CD4-positive, CD25-positive, alpha-beta regulatory T cell (primary cell): ENCODE results near the gene PLXNC1. TPM values are rescaled to one million over a fixed set of nuclear protein-coding genes. Genes with fewer than 3 reads are reported as not detected.
A peak's percentile ranks its signal among the peaks of the same experiment; 100 is the strongest.

ENCODE experiments used
- ATAC-seq, 2 donors: fragments of 150-1000 bp; cut with Tn5 transposase; one replicate each; pipeline ENCODE4 v1.10.0; 2021; ENCODE audit warnings: low read depth in 2 of 2, moderate number of reproducible peaks in 2 of 2, moderate library complexity in 1 of 2
- DNase-seq, 3 donors: peaks; one replicate each; pipeline versions ENCODE4 v3.0.0 to v3.0.0-alpha.2; 2012 to 2022; ENCODE audit warnings: mixed read lengths in 1 of 3
- H3K27ac ChIP-seq: one replicate; pipeline ENCODE4 v1.7.0; 2013; ENCODE audit warnings: mild to moderate bottlenecking, low read length; ENCODE audit not compliant: insufficient read depth, poor library complexity, severe bottlenecking
- H3K27me3 ChIP-seq: one replicate; pipeline ENCODE4 v1.7.0; 2013; ENCODE audit warnings: low read length; ENCODE audit not compliant: control insufficient read depth, insufficient read depth
- H3K36me3 ChIP-seq: one replicate; pipeline ENCODE4 v1.7.0; 2013; ENCODE audit warnings: mild to moderate bottlenecking, low read length, moderate library complexity; ENCODE audit not compliant: control insufficient read depth, insufficient read depth
- H3K4me1 ChIP-seq: 2 replicates; pipeline ENCODE4 v1.7.0; 2013; ENCODE audit warnings: mild to moderate bottlenecking, low read length; ENCODE audit not compliant: insufficient read depth, control insufficient read depth, poor library complexity, severe bottlenecking
- H3K4me3 ChIP-seq: one replicate; pipeline ENCODE4 v1.7.0; 2013; ENCODE audit warnings: low read depth, mild to moderate bottlenecking, low read length, moderate library complexity
- H3K9me3 ChIP-seq, 2 experiments: 1 replicate in 1 of 2; 2 replicates in 1 of 2; pipeline ENCODE4 v1.7.0; 2013; ENCODE audit warnings: low read length in 2 of 2, mild to moderate bottlenecking in 1 of 2, moderate library complexity in 1 of 2; ENCODE audit not compliant: control insufficient read depth in 2 of 2
- H3K27ac Mint-ChIP-seq, 3 donors: one replicate each; pipeline ENCODE4 v1.8.0; 2020 to 2022; ENCODE audit warnings: mild to moderate bottlenecking in 3 of 3, mixed read lengths in 3 of 3, moderate library complexity in 2 of 3
- H3K27me3 Mint-ChIP-seq: one replicate; pipeline ENCODE4 v1.8.0; 2022; ENCODE audit warnings: mild to moderate bottlenecking, mixed read lengths
- H3K36me3 Mint-ChIP-seq: one replicate; pipeline ENCODE4 v1.8.0; 2020; ENCODE audit warnings: mixed read lengths
- H3K4me1 Mint-ChIP-seq, 4 donors: one replicate each; pipeline ENCODE4 v1.8.0; 2020 to 2022; ENCODE audit warnings: mixed read lengths in 4 of 4, mild to moderate bottlenecking in 1 of 4
- H3K4me3 Mint-ChIP-seq, 4 donors: one replicate each; pipeline ENCODE4 v1.8.0; 2020 to 2022; ENCODE audit warnings: mild to moderate bottlenecking in 4 of 4, mixed read lengths in 4 of 4, moderate library complexity in 3 of 4
- H3K9me3 Mint-ChIP-seq, 7 donors: one replicate each; pipeline ENCODE4 v1.8.0; 2020 to 2022; ENCODE audit warnings: mixed read lengths in 7 of 7, mild to moderate bottlenecking in 3 of 7, moderate library complexity in 2 of 7
- polyA plus RNA-seq, 4 donors: library from polyadenylated mRNA; unstranded; fragments of 300-500 nt; fragmentation: Illumina TruSeq; gene quantifications; one replicate each; pipeline ENCODE4 v1.2.3, GENCODE V29; 2021
- total RNA-seq: library from RNA; stranded (reverse); gene quantifications from one replicate; pipeline ENCODE4 v1.2.3, GENCODE V29; 2022

The PLXNC1 gene
- total and polyA plus RNA-seq, 5 donors from 2014 or later = 1.2 to 13.8 (median 2.4) TPM

DNA sequence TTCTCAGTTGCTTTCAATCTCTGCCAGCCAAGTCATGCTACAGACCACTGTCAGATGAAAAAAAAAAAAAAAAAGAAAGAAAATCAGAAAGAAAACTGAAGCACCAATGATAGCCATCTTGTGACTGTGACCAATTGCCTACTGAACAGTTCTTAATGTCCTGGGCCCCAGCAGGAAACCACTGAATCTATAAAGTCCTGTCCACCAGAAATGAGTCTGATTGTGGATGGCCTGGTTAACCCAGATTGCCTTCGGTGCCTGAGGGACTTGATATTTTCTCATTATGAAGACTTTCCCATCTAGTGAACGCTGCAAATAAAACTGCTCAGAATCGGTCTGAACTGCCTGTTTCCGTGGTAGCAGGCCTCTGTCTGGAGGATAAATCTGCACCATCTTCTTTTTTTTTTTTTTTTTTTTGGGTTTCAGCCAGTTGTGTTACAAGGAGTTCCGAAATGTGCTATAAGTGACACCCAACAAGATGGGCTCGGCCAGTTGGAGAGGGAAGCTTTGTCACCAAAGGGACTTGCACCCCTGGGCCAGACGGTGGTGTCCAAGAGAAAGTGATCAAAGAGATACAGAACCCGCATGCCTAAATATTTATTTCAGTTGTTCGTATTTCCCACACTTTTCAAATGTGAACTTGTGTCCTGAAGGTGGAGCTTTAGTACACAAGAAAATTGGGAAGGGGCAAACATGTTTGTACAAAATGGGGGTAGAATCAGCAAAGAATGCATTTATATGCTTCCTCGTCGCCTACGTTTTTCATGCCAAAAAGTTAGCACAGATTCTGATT lies 3.0 kb upstream of the PLXNC1 start:
- Mint-ChIP-seq H3K36me3 (no peaks in the 10 kb centered on the region), H3K4me1 (peaks cover 0 to 6% (median 4%) of the 10 kb centered on the region in 4 donors), H3K27me3 (peaks cover 21% of the 10 kb centered on the region), H3K4me3 (peak overlapping the region in 2 of 4 donors; percentile 38 to 86), H3K9me3 (no peaks in the 10 kb centered on the region), H3K27ac (peak overlapping the region in 1 of 3 donors; percentile 38)
- DNase-seq (no peak), ATAC-seq (no peak)
- Histone ChIP-seq H3K4me3 (no peak overlapping the region), H3K4me1 (peaks cover 16% of the 10 kb centered on the region), H3K27ac (no peak overlapping the region), H3K36me3 (no peaks in the 10 kb centered on the region), H3K27me3 (no peaks in the 10 kb centered on the region), H3K9me3 (no peaks in the 10 kb centered on the region)

DNA sequence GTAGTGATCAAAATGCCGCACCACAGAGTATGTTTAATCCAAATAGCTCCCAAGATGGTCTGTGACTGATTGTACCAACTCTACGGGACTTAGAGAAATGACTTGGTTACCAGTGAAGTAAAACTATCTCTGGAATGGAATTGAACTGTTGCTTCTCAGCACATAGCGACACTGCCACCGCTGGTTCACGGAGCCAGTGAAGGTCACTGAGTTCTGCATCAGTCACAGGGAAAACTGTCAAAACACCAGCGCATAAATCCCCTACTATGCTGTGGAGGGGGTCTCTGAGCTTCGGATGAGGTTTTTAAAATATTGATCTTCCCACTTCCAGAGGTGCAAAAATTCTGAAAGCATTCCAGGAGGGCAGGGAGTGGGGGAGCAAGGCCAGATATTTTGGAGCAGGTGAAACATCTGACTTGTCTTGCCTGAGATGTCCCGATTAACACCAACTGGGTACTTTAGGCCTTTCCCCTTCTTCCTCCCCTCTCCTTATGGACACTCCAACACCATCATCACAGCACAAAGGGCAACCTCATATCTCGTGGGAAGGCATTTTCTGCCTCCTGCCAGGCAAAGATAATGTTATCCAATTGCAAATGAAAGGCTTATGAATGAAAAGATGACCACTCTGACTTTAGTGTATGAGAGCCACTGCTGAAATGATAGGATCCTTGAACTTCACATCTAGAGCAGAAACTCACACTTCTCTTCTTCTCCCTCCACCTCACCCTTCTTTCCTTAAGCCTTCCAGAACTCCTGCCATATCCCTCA lies 2.0 kb upstream of the PLXNC1 start:
- Mint-ChIP-seq H3K27me3 (peaks cover 21% of the 10 kb centered on the region), H3K4me1 (peaks cover 0 to 15% (median 7%) of the 10 kb centered on the region in 4 donors), H3K27ac (peak overlapping the region in 1 of 3 donors; percentile 74), H3K4me3 (peak overlapping the region; percentile 12 to 88 (median 86)), H3K36me3 (no peaks in the 10 kb centered on the region), H3K9me3 (no peaks in the 10 kb centered on the region)
- H3K4me3 ChIP-seq = no peak overlapping the region
- no peak for DNase-seq
- no peak for ATAC-seq
- no peaks in the 10 kb centered on the region for H3K9me3 ChIP-seq
- no peaks in the 10 kb centered on the region for H3K36me3 ChIP-seq
- no peak overlapping the region for H3K27ac ChIP-seq
- H3K27me3 ChIP-seq = no peaks in the 10 kb centered on the region
- H3K4me1 ChIP-seq = peaks cover 22% of the 10 kb centered on the region

DNA sequence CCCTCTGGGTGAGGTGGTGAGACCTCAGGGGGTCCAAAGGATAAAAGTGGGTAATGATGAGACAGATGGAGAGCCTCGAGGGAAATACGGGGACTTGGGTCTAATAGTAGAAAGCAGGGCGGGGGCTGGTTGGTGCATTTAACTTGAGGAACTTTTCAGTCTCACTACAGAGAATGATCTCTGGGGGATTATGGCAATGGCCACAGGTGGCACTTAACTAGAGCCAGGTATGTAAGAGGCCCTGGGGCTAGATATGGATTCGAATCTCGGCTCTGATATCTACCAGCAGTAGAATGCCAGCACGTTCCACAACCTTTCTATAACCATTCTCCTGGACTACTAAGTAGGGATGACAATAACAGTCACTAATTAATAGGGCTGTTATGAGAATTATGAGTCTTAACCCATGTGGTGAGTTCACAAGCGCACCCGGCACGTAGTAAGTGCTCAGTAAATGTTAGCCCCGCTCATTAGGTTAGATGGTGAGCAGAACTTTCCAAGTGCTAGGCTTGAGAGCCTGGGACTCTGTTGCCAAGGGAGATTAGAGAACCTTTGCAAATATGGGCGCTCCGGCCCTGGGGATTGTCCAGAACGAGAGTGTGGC lies 888 bp upstream of the PLXNC1 start:
- no peak overlapping the region for H3K27ac ChIP-seq
- no peak for ATAC-seq
- no peak for DNase-seq

DNA sequence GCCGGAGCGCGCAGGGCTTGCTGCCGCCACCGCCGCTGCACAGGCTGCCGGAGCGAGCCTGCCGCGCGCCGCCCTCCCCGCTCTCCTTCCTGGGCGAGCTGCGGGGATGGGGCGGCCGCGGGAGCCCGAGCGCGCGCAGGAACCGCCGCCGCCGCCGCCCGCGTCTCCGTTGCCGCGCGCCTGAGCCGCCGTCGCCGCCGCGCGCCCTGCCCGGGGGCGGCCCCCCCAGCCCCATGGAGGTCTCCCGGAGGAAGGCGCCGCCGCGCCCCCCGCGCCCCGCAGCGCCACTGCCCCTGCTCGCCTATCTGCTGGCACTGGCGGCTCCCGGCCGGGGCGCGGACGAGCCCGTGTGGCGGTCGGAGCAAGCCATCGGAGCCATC lies 352 bp downstream of the PLXNC1 start:
- Histone ChIP-seq H3K27me3 (no peaks in the 10 kb centered on the region), H3K27ac (no peak overlapping the region), H3K9me3 (no peaks in the 10 kb centered on the region), H3K4me1 (peaks cover 25% of the 10 kb centered on the region), H3K4me3 (no peak overlapping the region), H3K36me3 (no peaks in the 10 kb centered on the region)
- H3K4me1 Mint-ChIP-seq = peaks cover 9 to 30% (median 22%) of the 10 kb centered on the region in 4 donors
- H3K27ac Mint-ChIP-seq = no peak overlapping the region
- H3K4me3 Mint-ChIP-seq = peak overlapping the region in 3 of 4 donors; percentile 68 to 86 (median 79)
- DNase-seq (no peak), ATAC-seq (peak; percentile 2 to 74)
- H3K9me3 Mint-ChIP-seq = no peaks in the 10 kb centered on the region
- H3K27me3 Mint-ChIP-seq = peaks cover 7% of the 10 kb centered on the region
- no peaks in the 10 kb centered on the region for H3K36me3 Mint-ChIP-seq

More for the DNA sequence above, 888 bp upstream of the PLXNC1 start:
- H3K27ac Mint-ChIP-seq = peak overlapping the region in 1 of 3 donors; percentile 51
- Histone ChIP-seq H3K36me3 (no peaks in the 10 kb centered on the region), H3K27me3 (no peaks in the 10 kb centered on the region), H3K4me1 (peaks cover 25% of the 10 kb centered on the region), H3K4me3 (peak overlapping the region; percentile 44), H3K9me3 (no peaks in the 10 kb centered on the region)
- peaks cover 0 to 25% (median 13%) of the 10 kb centered on the region in 4 donors for H3K4me1 Mint-ChIP-seq
- peaks cover 20% of the 10 kb centered on the region for H3K27me3 Mint-ChIP-seq
- no peaks in the 10 kb centered on the region for H3K9me3 Mint-ChIP-seq
- H3K4me3 Mint-ChIP-seq = peak overlapping the region; percentile 85 to 86 (median 85)
- no peaks in the 10 kb centered on the region for H3K36me3 Mint-ChIP-seq

DNA sequence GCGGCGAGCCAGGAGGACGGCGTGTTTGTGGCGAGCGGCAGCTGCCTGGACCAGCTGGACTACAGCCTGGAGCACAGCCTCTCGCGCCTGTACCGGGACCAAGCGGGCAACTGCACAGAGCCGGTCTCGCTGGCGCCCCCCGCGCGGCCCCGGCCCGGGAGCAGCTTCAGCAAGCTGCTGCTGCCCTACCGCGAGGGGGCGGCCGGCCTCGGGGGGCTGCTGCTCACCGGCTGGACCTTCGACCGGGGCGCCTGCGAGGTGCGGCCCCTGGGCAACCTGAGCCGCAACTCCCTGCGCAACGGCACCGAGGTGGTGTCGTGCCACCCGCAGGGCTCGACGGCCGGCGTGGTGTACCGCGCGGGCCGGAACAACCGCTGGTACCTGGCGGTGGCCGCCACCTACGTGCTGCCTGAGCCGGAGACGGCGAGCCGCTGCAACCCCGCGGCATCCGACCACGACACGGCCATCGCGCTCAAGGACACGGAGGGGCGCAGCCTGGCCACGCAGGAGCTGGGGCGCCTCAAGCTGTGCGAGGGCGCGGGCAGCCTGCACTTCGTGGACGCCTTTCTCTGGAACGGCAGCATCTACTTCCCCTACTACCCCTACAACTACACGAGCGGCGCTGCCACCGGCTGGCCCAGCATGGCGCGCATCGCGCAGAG lies 873 bp downstream of the PLXNC1 start:
- H3K4me3 ChIP-seq = no peak overlapping the region
- Mint-ChIP-seq H3K4me1 (peaks cover 9 to 30% (median 24%) of the 10 kb centered on the region in 4 donors), H3K36me3 (no peaks in the 10 kb centered on the region), H3K27ac (no peak overlapping the region), H3K9me3 (no peaks in the 10 kb centered on the region), H3K27me3 (peaks cover 6% of the 10 kb centered on the region), H3K4me3 (peak overlapping the region; percentile 78 to 93 (median 92))
- peak; percentile 20 to 27 for ATAC-seq
- H3K27ac ChIP-seq = no peak overlapping the region
- peak in 2 of 3 donors; percentile 43 to 63 for DNase-seq
- peaks cover 25% of the 10 kb centered on the region for H3K4me1 ChIP-seq
- H3K27me3 ChIP-seq = no peaks in the 10 kb centered on the region
- no peaks in the 10 kb centered on the region for H3K9me3 ChIP-seq
- no peaks in the 10 kb centered on the region for H3K36me3 ChIP-seq

DNA sequence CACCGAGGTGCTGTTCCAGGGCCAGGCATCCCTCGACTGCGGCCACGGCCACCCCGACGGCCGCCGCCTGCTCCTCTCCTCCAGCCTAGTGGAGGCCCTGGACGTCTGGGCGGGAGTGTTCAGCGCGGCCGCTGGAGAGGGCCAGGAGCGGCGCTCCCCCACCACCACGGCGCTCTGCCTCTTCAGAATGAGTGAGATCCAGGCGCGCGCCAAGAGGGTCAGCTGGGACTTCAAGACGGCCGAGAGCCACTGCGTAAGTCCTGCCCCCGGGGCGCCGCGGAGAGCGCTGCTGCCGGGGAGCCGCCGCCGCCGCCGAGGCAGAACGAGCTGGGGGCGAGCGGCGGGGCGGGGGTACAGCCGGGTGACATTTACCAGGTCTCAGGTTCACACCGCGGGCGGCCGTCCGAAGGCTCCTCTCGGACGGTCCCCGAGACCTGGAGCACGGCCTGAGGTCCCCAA lies 1.4 kb downstream of the PLXNC1 start:
- H3K4me1 Mint-ChIP-seq = peaks cover 9 to 30% (median 24%) of the 10 kb centered on the region in 4 donors
- no peaks in the 10 kb centered on the region for H3K9me3 ChIP-seq
- peak in 1 of 3 donors; percentile 41 for DNase-seq

More for the DNA sequence above, 1.4 kb downstream of the PLXNC1 start:
- no peaks in the 10 kb centered on the region for H3K36me3 Mint-ChIP-seq
- Histone ChIP-seq H3K27ac (no peak overlapping the region), H3K36me3 (no peaks in the 10 kb centered on the region), H3K4me3 (peak overlapping the region; percentile 48), H3K27me3 (no peaks in the 10 kb centered on the region), H3K4me1 (peaks cover 25% of the 10 kb centered on the region)
- ATAC-seq = no peak
- H3K27me3 Mint-ChIP-seq = peaks cover 6% of the 10 kb centered on the region
- H3K4me3 Mint-ChIP-seq = peak overlapping the region; percentile 89 to 93 (median 92)
- no peaks in the 10 kb centered on the region for H3K9me3 Mint-ChIP-seq
- no peak overlapping the region for H3K27ac Mint-ChIP-seq
